ENCODE results near the gene DYRK1B.
"Not testable (repeated sequence)": the region's sequence is repeated elsewhere in the genome, so short reads cannot be mapped to it uniquely, and the experiment has no call there.

DYRK1B gene

GRCh38 chr19:39811064-39811463 lies 22.9 kb downstream of the DYRK1B start:
- H2BK15ac ChIP-seq (ENCODE audit: low read depth, poor library complexity, severe bottlenecking), result no peak overlapping the region
- H3K36me3 ChIP-seq (ENCODE audit: control insufficient read depth in 1 of 2, insufficient read depth in 2 of 2, low read depth in 1 of 2, low read length in 2 of 2), result no peaks in the 10 kb centered on the region
- 70% methylated on average over 3 of the region's 4 CpGs for WGBS
- H2BK5ac ChIP-seq (ENCODE audit: low read depth, low read length, poor library complexity, severe bottlenecking), result no peak overlapping the region
- no peak overlapping the region for H3K4ac ChIP-seq (ENCODE audit: low read depth in 1 of 2, low read length in 2 of 2)
- no peak for DNase-seq
- H3K27ac ChIP-seq (ENCODE audit: low read length, poor library complexity, severe bottlenecking), result no peak overlapping the region
- no peak overlapping the region for H3K14ac ChIP-seq (ENCODE audit: low read length in 2 of 2)
- no peaks in the 10 kb centered on the region for H3K27me3 ChIP-seq (ENCODE audit: control insufficient read depth in 1 of 2, insufficient read depth in 1 of 2, low read length in 2 of 2)
- no peaks in the 10 kb centered on the region for H3K4me1 ChIP-seq (ENCODE audit: control insufficient read depth, insufficient read depth, low read depth, low read length)
- no peak overlapping the region for H2BK120ac ChIP-seq (ENCODE audit: low read depth, low read length)
- H2AK5ac ChIP-seq (ENCODE audit: low read length, severe bottlenecking), result no peak overlapping the region
- peaks cover 6% of the 10 kb centered on the region for H3K9me3 ChIP-seq (ENCODE audit: control insufficient read depth, low read length)
- H3K79me1 ChIP-seq (replicated peaks; ENCODE audit: low read length, poor library complexity, severe bottlenecking), result no peaks in the 10 kb centered on the region
- H3K4me2 ChIP-seq (ENCODE audit: low read length, poor library complexity, severe bottlenecking), result no peak overlapping the region
- no peak overlapping the region for H3K23ac ChIP-seq (ENCODE audit: low read length in 2 of 2)
- no peak overlapping the region for H3K4me3 ChIP-seq (ENCODE audit: insufficient read depth in 1 of 2, low read depth in 1 of 2, low read length in 2 of 2)
- no peak overlapping the region for H4K91ac ChIP-seq (ENCODE audit: low read length)
- no peak overlapping the region for H3K9ac ChIP-seq (ENCODE audit: low read length)
- no peak overlapping the region for H2AFZ ChIP-seq (ENCODE audit: low read depth, low read length)
- H2BK12ac ChIP-seq (ENCODE audit: low read length in 2 of 2), result no peak overlapping the region
- no peak overlapping the region for H3K18ac ChIP-seq (ENCODE audit: low read depth in 1 of 2, low read length in 2 of 2)
- H4K8ac ChIP-seq (ENCODE audit: low read length), result no peak overlapping the region

- no peak overlapping the region for H2BK12ac ChIP-seq (ENCODE audit: low read length in 2 of 2)
- H4K91ac ChIP-seq (ENCODE audit: low read length), result no peak overlapping the region
- no peak overlapping the region for H3K14ac ChIP-seq (ENCODE audit: low read length in 2 of 2)
- no peak overlapping the region for H3K4me3 ChIP-seq (ENCODE audit: insufficient read depth in 1 of 2, low read depth in 1 of 2, low read length in 2 of 2)
- no peaks in the 10 kb centered on the region for H3K27me3 ChIP-seq (ENCODE audit: control insufficient read depth in 1 of 2, insufficient read depth in 1 of 2, low read length in 2 of 2)
- DNase-seq, result no peak
- no peak overlapping the region for H2BK120ac ChIP-seq (ENCODE audit: low read depth, low read length)
- H3K9ac ChIP-seq (ENCODE audit: low read length), result no peak overlapping the region
- no peak overlapping the region for H2AK5ac ChIP-seq (ENCODE audit: low read length, severe bottlenecking)
- H3K4me2 ChIP-seq (ENCODE audit: low read length, poor library complexity, severe bottlenecking), result no peak overlapping the region
- H3K79me1 ChIP-seq (replicated peaks; ENCODE audit: low read length, poor library complexity, severe bottlenecking), result no peaks in the 10 kb centered on the region
- no peaks in the 10 kb centered on the region for H3K36me3 ChIP-seq (ENCODE audit: control insufficient read depth in 1 of 2, insufficient read depth in 2 of 2, low read depth in 1 of 2, low read length in 2 of 2)
- no peak overlapping the region for H3K18ac ChIP-seq (ENCODE audit: low read depth in 1 of 2, low read length in 2 of 2)
- H3K9me3 ChIP-seq (ENCODE audit: control insufficient read depth, low read length), result peaks cover 6% of the 10 kb centered on the region
- H3K23ac ChIP-seq (ENCODE audit: low read length in 2 of 2), result no peak overlapping the region
- H2BK15ac ChIP-seq (ENCODE audit: low read depth, poor library complexity, severe bottlenecking), result no peak overlapping the region
- 91% methylated on average over 4 of the region's 4 CpGs for WGBS
- no peak overlapping the region for H3K27ac ChIP-seq (ENCODE audit: low read length, poor library complexity, severe bottlenecking)
- no peaks in the 10 kb centered on the region for H3K4me1 ChIP-seq (ENCODE audit: control insufficient read depth, insufficient read depth, low read depth, low read length)
- no peak overlapping the region for H2BK5ac ChIP-seq (ENCODE audit: low read depth, low read length, poor library complexity, severe bottlenecking)
- H3K4ac ChIP-seq (ENCODE audit: low read depth in 1 of 2, low read length in 2 of 2), result no peak overlapping the region
- no peak overlapping the region for H2AFZ ChIP-seq (ENCODE audit: low read depth, low read length)
- H4K8ac ChIP-seq (ENCODE audit: low read length), result no peak overlapping the region
Measured at GRCh38 chr19:39810424-39810823, 23.5 kb downstream of the DYRK1B start.

- Histone ChIP-seq H3K4me3 (ENCODE audit: insufficient read depth in 1 of 2, low read depth in 1 of 2, low read length in 2 of 2) (no peak overlapping the region), H3K9ac (ENCODE audit: low read length) (no peak overlapping the region)
- 93% methylated on average over 4 of the region's 4 CpGs for WGBS
Measured at GRCh38 chr19:39809368-39809767, 24.6 kb downstream of the DYRK1B start.

GRCh38 chr19:39808688-39809087 lies 25.3 kb downstream of the DYRK1B start:
- H3K18ac ChIP-seq (ENCODE audit: low read depth in 1 of 2, low read length in 2 of 2); H3K9me3 ChIP-seq (ENCODE audit: control insufficient read depth, low read length); H3K9ac ChIP-seq (ENCODE audit: low read length); H2BK12ac ChIP-seq (ENCODE audit: low read length in 2 of 2); H3K23ac ChIP-seq (ENCODE audit: low read length in 2 of 2); H2BK120ac ChIP-seq (ENCODE audit: low read depth, low read length); H3K79me1 ChIP-seq (replicated peaks; ENCODE audit: low read length, poor library complexity, severe bottlenecking); DNase-seq; H3K27me3 ChIP-seq (ENCODE audit: control insufficient read depth in 1 of 2, insufficient read depth in 1 of 2, low read length in 2 of 2); H3K4me1 ChIP-seq (ENCODE audit: control insufficient read depth, insufficient read depth, low read depth, low read length); H3K36me3 ChIP-seq (ENCODE audit: control insufficient read depth in 1 of 2, insufficient read depth in 2 of 2, low read depth in 1 of 2, low read length in 2 of 2); H3K4me2 ChIP-seq (ENCODE audit: low read length, poor library complexity, severe bottlenecking); H4K8ac ChIP-seq (ENCODE audit: low read length); H3K14ac ChIP-seq (ENCODE audit: low read length in 2 of 2); H4K91ac ChIP-seq (ENCODE audit: low read length); H2BK5ac ChIP-seq (ENCODE audit: low read depth, low read length, poor library complexity, severe bottlenecking); H2AFZ ChIP-seq (ENCODE audit: low read depth, low read length); H3K4me3 ChIP-seq (ENCODE audit: insufficient read depth in 1 of 2, low read depth in 1 of 2, low read length in 2 of 2); H2BK15ac ChIP-seq (ENCODE audit: low read depth, poor library complexity, severe bottlenecking); H2AK5ac ChIP-seq (ENCODE audit: low read length, severe bottlenecking); H3K4ac ChIP-seq (ENCODE audit: low read depth in 1 of 2, low read length in 2 of 2); H3K27ac ChIP-seq (ENCODE audit: low read length, poor library complexity, severe bottlenecking): not testable (repeated sequence)
- WGBS, result 92% methylated on average over 6 of the region's 7 CpGs

More at GRCh38 chr19:39809368-39809767, 24.6 kb downstream of the DYRK1B start:
- no peak overlapping the region for H3K27ac ChIP-seq (ENCODE audit: low read length, poor library complexity, severe bottlenecking)
- no peaks in the 10 kb centered on the region for H3K79me1 ChIP-seq (replicated peaks; ENCODE audit: low read length, poor library complexity, severe bottlenecking)
- no peak overlapping the region for H2BK15ac ChIP-seq (ENCODE audit: low read depth, poor library complexity, severe bottlenecking)
- H3K9me3 ChIP-seq (ENCODE audit: control insufficient read depth, low read length), result peaks cover 6% of the 10 kb centered on the region
- no peak overlapping the region for H2BK5ac ChIP-seq (ENCODE audit: low read depth, low read length, poor library complexity, severe bottlenecking)
- H4K91ac ChIP-seq (ENCODE audit: low read length), result no peak overlapping the region
- H3K18ac ChIP-seq (ENCODE audit: low read depth in 1 of 2, low read length in 2 of 2), result no peak overlapping the region
- no peak overlapping the region for H3K14ac ChIP-seq (ENCODE audit: low read length in 2 of 2)
- no peak for DNase-seq
- H2BK12ac ChIP-seq (ENCODE audit: low read length in 2 of 2), result no peak overlapping the region
- no peaks in the 10 kb centered on the region for H3K4me1 ChIP-seq (ENCODE audit: control insufficient read depth, insufficient read depth, low read depth, low read length)
- no peak overlapping the region for H3K4ac ChIP-seq (ENCODE audit: low read depth in 1 of 2, low read length in 2 of 2)
- H3K4me2 ChIP-seq (ENCODE audit: low read length, poor library complexity, severe bottlenecking), result no peak overlapping the region
- no peak overlapping the region for H3K23ac ChIP-seq (ENCODE audit: low read length in 2 of 2)
- no peak overlapping the region for H2AK5ac ChIP-seq (ENCODE audit: low read length, severe bottlenecking)
- H2AFZ ChIP-seq (ENCODE audit: low read depth, low read length), result no peak overlapping the region
- no peak overlapping the region for H2BK120ac ChIP-seq (ENCODE audit: low read depth, low read length)
- no peaks in the 10 kb centered on the region for H3K36me3 ChIP-seq (ENCODE audit: control insufficient read depth in 1 of 2, insufficient read depth in 2 of 2, low read depth in 1 of 2, low read length in 2 of 2)
- H4K8ac ChIP-seq (ENCODE audit: low read length), result no peak overlapping the region
- peaks cover 0 to under 1% of the 10 kb centered on the region in 2 experiments for H3K27me3 ChIP-seq (ENCODE audit: control insufficient read depth in 1 of 2, insufficient read depth in 1 of 2, low read length in 2 of 2)
